RWPE2 (cell line): Measurements from ENCODE around the gene TMEM89.
A peak's percentile ranks its signal among the peaks of the same experiment; 100 is the strongest.

Experiments
- ATAC-seq: fragments of 200-7000 bp; cut with Tn5 transposase; 3 replicates; pipeline ENCODE4 v1.9.1; 2021; ENCODE audit warnings: low read depth
- DNase-seq: peaks from one replicate; pipeline ENCODE4 v3.0.0-alpha.2; 2020; ENCODE audit warnings: low spot score
- H3K27ac ChIP-seq: fragments of 450-650 bp; 2 replicates; pipeline ENCODE4 v1.5.1; 2017; ENCODE audit warnings: mild to moderate bottlenecking; ENCODE audit not compliant: poor library complexity, severe bottlenecking
- H3K27me3 ChIP-seq: fragments of 250-450 bp; sonication (Bioruptor Pico); 2 replicates; pipeline ENCODE4 v1.5.1; 2021; ENCODE audit warnings: mild to moderate bottlenecking, moderate library complexity; ENCODE audit not compliant: insufficient read depth, poor library complexity, severe bottlenecking
- H3K36me3 ChIP-seq: fragments of 250-450 bp; sonication (Bioruptor Pico); 2 replicates; pipeline ENCODE4 v1.5.1; 2020; ENCODE audit warnings: low read depth, mild to moderate bottlenecking, moderate library complexity
- H3K4me1 ChIP-seq: fragments of 250-450 bp; sonication (Bioruptor Pico); 2 replicates; pipeline ENCODE4 v1.5.1; 2021; ENCODE audit warnings: mild to moderate bottlenecking, moderate library complexity; ENCODE audit not compliant: insufficient read depth, poor library complexity, severe bottlenecking
- H3K4me3 ChIP-seq: fragments of 250-450 bp; sonication (Bioruptor Pico); 2 replicates; pipeline ENCODE4 v1.5.1; 2021; ENCODE audit warnings: mild to moderate bottlenecking, moderate library complexity; ENCODE audit not compliant: severe bottlenecking
- H3K9me3 ChIP-seq: fragments of 250-450 bp; sonication (Bioruptor Pico); 2 replicates; pipeline ENCODE4 v1.5.1; 2021; ENCODE audit warnings: mild to moderate bottlenecking, moderate library complexity; ENCODE audit not compliant: severe bottlenecking
- TF ChIP-seq, protein P1 (sequence below): fragments of 450-650 bp; IDR thresholded peaks from one replicate; pipeline ENCODE4 v1.5.1; 2017; ENCODE audit warnings: mild to moderate bottlenecking, moderate library complexity; ENCODE audit not compliant: poor library complexity, severe bottlenecking

The TMEM89 gene

DNA sequence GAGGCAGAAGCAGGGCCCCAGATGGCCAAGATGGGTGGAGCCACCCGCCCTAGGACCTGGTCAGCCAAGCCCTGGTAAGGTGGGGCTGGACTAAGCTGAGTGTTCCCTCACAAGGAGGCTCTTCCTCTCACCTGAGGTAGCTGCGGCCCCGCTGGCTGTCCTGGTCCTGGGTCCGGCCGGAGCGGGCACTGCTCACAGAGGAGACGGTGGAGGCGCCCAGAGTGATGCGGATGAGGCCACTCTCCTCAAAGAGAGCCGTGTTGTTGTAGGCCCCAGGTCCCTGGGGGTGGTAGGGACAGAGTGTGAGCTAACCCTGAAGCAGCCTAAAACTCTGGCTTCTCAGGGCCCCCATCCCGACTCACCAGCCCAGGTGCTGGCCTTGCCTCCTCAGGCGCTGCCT, 21.0 kb upstream of the TMEM89 start:
- Histone ChIP-seq H3K36me3 (no peaks in the 10 kb centered on the region), H3K4me3 (no peak overlapping the region), H3K4me1 (no peaks in the 10 kb centered on the region), H3K9me3 (no peaks in the 10 kb centered on the region), H3K27ac (no peak overlapping the region), H3K27me3 (no peaks in the 10 kb centered on the region)
- no peak for DNase-seq
- TF ChIP-seq, protein P1, sequence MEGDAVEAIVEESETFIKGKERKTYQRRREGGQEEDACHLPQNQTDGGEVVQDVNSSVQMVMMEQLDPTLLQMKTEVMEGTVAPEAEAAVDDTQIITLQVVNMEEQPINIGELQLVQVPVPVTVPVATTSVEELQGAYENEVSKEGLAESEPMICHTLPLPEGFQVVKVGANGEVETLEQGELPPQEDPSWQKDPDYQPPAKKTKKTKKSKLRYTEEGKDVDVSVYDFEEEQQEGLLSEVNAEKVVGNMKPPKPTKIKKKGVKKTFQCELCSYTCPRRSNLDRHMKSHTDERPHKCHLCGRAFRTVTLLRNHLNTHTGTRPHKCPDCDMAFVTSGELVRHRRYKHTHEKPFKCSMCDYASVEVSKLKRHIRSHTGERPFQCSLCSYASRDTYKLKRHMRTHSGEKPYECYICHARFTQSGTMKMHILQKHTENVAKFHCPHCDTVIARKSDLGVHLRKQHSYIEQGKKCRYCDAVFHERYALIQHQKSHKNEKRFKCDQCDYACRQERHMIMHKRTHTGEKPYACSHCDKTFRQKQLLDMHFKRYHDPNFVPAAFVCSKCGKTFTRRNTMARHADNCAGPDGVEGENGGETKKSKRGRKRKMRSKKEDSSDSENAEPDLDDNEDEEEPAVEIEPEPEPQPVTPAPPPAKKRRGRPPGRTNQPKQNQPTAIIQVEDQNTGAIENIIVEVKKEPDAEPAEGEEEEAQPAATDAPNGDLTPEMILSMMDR: no peak
- ATAC-seq: no peak

DNA sequence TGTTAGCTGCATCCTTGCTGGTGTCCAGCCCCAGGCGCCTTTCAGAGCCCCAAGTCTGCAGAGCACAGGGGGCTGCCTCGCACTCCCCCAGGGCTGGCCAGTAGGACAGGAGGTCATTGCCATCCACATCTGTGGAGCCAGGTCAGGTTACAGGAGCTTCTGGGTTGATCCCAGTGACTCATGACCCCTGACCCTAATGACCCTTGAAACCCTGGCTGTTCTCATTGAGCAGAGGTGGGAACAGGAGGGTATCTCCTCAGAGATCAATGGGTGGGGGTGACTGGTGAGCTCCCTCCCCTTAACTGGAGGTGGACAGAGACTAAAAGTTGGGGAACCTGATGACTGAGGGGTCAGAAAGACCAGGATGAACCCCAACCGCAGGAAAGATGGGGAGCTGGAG, 19.8 kb upstream of the TMEM89 start:
- DNase-seq (no peak), ATAC-seq (no peak)
- Histone ChIP-seq H3K36me3 (no peaks in the 10 kb centered on the region), H3K27ac (no peak overlapping the region), H3K4me1 (peaks cover under 1% of the 10 kb centered on the region), H3K9me3 (no peaks in the 10 kb centered on the region), H3K4me3 (no peak overlapping the region), H3K27me3 (no peaks in the 10 kb centered on the region)
- TF ChIP-seq, protein P1: no peak

DNA sequence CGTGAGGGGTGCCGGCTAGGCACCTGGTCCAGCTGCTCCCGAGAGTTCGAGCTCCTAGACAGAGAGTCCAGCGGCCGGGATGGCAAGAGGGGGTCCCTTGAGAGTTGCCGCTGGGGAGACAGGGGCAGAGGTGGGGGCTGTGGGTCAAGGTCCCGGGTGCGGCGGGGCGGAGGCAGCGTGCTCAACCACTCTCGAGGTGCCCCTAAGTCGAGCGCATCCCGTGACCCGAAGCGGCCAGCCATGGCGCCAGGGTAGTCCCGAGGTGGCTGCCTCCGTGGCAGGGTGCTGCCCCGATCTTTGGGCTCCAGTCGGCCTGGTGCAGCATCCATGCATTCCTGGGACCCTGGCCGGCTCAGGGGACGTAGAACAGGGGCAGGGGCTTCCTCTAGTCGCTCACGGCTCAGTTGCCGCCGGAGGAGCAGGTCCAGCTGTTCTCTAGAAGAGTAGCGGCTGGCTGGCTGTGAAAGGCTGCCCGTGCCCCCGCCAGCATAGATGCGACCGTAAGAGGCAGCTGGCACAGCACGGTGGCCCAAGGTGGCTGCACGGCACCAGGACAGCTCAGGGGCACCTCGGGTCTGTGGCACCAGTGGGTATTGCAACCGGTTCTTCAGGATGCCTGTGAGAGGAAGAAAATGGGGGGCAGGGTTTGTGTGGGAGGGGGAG, 18.5 kb upstream of the TMEM89 start:
- ATAC-seq (no peak), DNase-seq (no peak)
- no peaks in the 10 kb centered on the region for H3K36me3 ChIP-seq
- TF ChIP-seq, protein P1: no peak
- no peaks in the 10 kb centered on the region for H3K9me3 ChIP-seq
- H3K4me3 ChIP-seq: no peak overlapping the region
- peaks cover 6% of the 10 kb centered on the region for H3K4me1 ChIP-seq
- H3K27ac ChIP-seq: no peak overlapping the region
- no peaks in the 10 kb centered on the region for H3K27me3 ChIP-seq

DNA sequence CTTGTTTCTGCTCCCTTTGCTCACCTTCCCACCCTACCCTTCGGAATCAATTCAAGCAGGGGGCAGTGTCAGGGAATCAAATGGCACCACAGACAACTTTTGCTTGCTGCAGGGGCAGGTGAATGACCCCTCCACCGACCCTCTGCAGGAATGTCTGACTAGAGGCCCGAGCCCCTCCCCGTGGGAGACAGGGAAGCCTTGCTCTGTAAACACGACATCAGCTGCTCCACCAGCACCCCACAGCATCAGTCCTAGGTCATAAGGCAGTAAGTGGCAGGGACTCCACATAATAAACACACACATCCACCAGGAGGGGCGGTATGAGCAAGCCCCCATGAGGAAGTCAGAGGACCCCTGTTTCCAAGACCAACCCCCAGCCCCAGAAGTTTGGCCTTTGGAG, 15.7 kb upstream of the TMEM89 start:
- H3K27ac ChIP-seq: no peak overlapping the region
- H3K4me3 ChIP-seq: no peak overlapping the region
- TF ChIP-seq, protein P1: no peak
- DNase-seq (no peak), ATAC-seq (no peak)
- no peaks in the 10 kb centered on the region for H3K9me3 ChIP-seq
- H3K4me1 ChIP-seq: peaks cover 10% of the 10 kb centered on the region
- H3K27me3 ChIP-seq: no peaks in the 10 kb centered on the region
- peaks cover 21% of the 10 kb centered on the region for H3K36me3 ChIP-seq

DNA sequence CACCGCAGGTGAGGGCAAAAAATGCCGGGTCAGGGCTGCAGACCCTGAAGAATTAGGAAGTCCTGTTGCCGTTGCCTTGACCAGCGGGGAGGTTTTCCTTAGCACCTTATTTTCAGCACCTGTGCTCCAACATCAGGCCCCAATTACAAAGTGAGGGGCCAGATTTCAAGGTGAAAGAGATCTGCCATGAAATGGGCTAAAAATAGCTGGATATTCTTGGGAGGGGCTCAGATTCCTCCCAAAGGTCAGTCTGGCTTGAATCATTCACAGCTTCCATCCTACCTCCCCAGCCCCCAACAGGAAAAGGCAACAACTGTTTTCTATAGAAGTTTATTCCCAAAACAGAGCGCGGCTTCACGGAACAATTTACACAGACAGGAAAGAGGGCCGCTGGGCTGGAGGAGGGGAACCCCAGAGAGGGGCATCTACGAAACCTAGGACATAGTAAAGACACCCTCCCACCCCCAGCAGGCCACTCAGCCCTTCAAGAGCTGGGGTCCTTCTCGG, 14.6 kb upstream of the TMEM89 start:
- peak overlapping the region; percentile 73 for H3K27ac ChIP-seq
- H3K27me3 ChIP-seq: no peaks in the 10 kb centered on the region
- H3K9me3 ChIP-seq: no peaks in the 10 kb centered on the region
- peaks cover 32% of the 10 kb centered on the region for H3K36me3 ChIP-seq
- ATAC-seq: no peak
- H3K4me1 ChIP-seq: peaks cover 10% of the 10 kb centered on the region
- peak overlapping the region; percentile 81 for H3K4me3 ChIP-seq
- no peak for DNase-seq
- TF ChIP-seq, protein P1: no peak
